ENCODE measurements around the gene OSBPL9. TPM values are rescaled to one million over a fixed set of nuclear protein-coding genes. Genes with fewer than 3 reads are reported as not detected.

The OSBPL9 gene
- total and polyA plus RNA-seq, 7 donors, result 31.8 to 81.5 (median 49.7) TPM

- H3K36me3 ChIP-seq, result no peaks in the 10 kb centered on the region
- peak overlapping the region in 1 of 4 donors; percentile 17 for H3K27ac ChIP-seq
- TF ChIP-seq POLR2AphosphoS5 (IDR thresholded peaks at IDR 0.05) (no peak), POLR2A (IDR thresholded peaks at IDR 0.05) (no peak), EP300 (IDR thresholded peaks at IDR 0.05) (no peak)
- TF ChIP-seq, protein P1, sequence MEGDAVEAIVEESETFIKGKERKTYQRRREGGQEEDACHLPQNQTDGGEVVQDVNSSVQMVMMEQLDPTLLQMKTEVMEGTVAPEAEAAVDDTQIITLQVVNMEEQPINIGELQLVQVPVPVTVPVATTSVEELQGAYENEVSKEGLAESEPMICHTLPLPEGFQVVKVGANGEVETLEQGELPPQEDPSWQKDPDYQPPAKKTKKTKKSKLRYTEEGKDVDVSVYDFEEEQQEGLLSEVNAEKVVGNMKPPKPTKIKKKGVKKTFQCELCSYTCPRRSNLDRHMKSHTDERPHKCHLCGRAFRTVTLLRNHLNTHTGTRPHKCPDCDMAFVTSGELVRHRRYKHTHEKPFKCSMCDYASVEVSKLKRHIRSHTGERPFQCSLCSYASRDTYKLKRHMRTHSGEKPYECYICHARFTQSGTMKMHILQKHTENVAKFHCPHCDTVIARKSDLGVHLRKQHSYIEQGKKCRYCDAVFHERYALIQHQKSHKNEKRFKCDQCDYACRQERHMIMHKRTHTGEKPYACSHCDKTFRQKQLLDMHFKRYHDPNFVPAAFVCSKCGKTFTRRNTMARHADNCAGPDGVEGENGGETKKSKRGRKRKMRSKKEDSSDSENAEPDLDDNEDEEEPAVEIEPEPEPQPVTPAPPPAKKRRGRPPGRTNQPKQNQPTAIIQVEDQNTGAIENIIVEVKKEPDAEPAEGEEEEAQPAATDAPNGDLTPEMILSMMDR (IDR thresholded peaks at IDR 0.05), result no peak
- peaks cover 0 to 67% (median 49%) of the 10 kb centered on the region in 4 donors for H3K4me1 ChIP-seq
- H3K4me3 ChIP-seq, result no peak overlapping the region
- H3K9me3 ChIP-seq, result no peaks in the 10 kb centered on the region
- DNase-seq, result no peak
- H3K27me3 ChIP-seq, result no peaks in the 10 kb centered on the region
- WGBS, 2 donors, result 77 to 81% methylated on average over 4 of the region's 4 CpGs
- intact Hi-C loops (cut with DNase I), result no loop called here
Observed at GRCh38 chr1:51669272-51669671, 52.4 kb downstream of the OSBPL9 start.

GRCh38 chr1:51669816-51670215 lies 52.9 kb downstream of the OSBPL9 start:
- WGBS, 2 donors, result 89 to 98% methylated on average over 2 of the region's 2 CpGs
- no peak overlapping the region for H3K4me3 ChIP-seq
- H3K9me3 ChIP-seq, result no peaks in the 10 kb centered on the region
- no peaks in the 10 kb centered on the region for H3K27me3 ChIP-seq
- DNase-seq, result no peak
- TF ChIP-seq, protein P1 (IDR thresholded peaks at IDR 0.05), result no peak
- TF ChIP-seq POLR2AphosphoS5 (IDR thresholded peaks at IDR 0.05) (no peak), EP300 (IDR thresholded peaks at IDR 0.05) (no peak), POLR2A (IDR thresholded peaks at IDR 0.05) (no peak)
- intact Hi-C loops (cut with DNase I), result no loop called here
- H3K27ac ChIP-seq, result peak overlapping the region in 1 of 4 donors; percentile 3
- H3K36me3 ChIP-seq, result no peaks in the 10 kb centered on the region
- H3K4me1 ChIP-seq, result peaks cover 0 to 63% (median 46%) of the 10 kb centered on the region in 4 donors

GRCh38 chr1:51671527-51672325 lies 54.8 kb downstream of the OSBPL9 start:
- no peak overlapping the region for H3K27ac ChIP-seq
- peaks cover 0 to 47% (median 34%) of the 10 kb centered on the region in 4 donors for H3K4me1 ChIP-seq
- H3K4me3 ChIP-seq, result no peak overlapping the region
- intact Hi-C loops (cut with DNase I), result no loop called here
- H3K36me3 ChIP-seq, result no peaks in the 10 kb centered on the region
- H3K9me3 ChIP-seq, result no peaks in the 10 kb centered on the region
- DNase-seq, result no peak
- 66 to 85% methylated on average over 4 of the region's 4 CpGs for WGBS, 2 donors
- TF ChIP-seq POLR2AphosphoS5 (IDR thresholded peaks at IDR 0.05), result no peak
- TF ChIP-seq, protein P1 (IDR thresholded peaks at IDR 0.05), result no peak
- TF ChIP-seq POLR2A (IDR thresholded peaks at IDR 0.05), result no peak
- no peak for TF ChIP-seq EP300 (IDR thresholded peaks at IDR 0.05)
- H3K27me3 ChIP-seq, result no peaks in the 10 kb centered on the region

DNA sequence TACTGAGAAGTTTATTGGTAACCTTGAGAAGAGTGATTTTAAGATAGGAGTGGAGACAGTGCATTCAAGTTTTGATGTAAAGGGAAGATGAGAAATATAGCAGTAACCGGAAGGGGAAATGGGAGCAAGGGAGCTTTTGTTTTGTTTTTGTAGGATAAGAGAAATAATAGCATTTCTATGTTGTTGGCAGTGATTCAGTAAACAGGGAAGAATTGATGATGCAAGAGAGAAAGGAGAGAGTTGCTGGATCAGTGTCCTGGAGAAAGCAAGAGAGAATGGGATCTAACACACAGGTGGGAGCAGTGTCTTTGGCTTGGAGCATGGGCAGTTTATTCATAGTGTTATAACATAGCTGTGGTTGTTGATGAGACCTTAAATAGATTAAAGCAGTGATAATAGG lies 56.4 kb downstream of the OSBPL9 start:
- no peak overlapping the region for H3K4me3 ChIP-seq
- intact Hi-C loops (cut with DNase I), result no loop called here
- H3K36me3 ChIP-seq, result no peaks in the 10 kb centered on the region
- TF ChIP-seq EP300 (IDR thresholded peaks at IDR 0.05) (no peak), POLR2A (IDR thresholded peaks at IDR 0.05) (no peak), POLR2AphosphoS5 (IDR thresholded peaks at IDR 0.05) (no peak)
- TF ChIP-seq, protein P1 (IDR thresholded peaks at IDR 0.05), result no peak
- DNase-seq, result no peak
- no peaks in the 10 kb centered on the region for H3K9me3 ChIP-seq
- H3K4me1 ChIP-seq, result peaks cover 0 to 40% (median 32%) of the 10 kb centered on the region in 4 donors
- H3K27ac ChIP-seq, result no peak overlapping the region
- 96 to 98% methylated on average over 1 of the region's 1 CpG for WGBS, 2 donors
- no peaks in the 10 kb centered on the region for H3K27me3 ChIP-seq
